ENCODE measurements around the gene MERTK. TPM values are rescaled to one million over a fixed set of nuclear protein-coding genes. Genes with fewer than 3 reads are reported as not detected.

Gene MERTK
- total and polyA plus RNA-seq, 9 donors, result 8.3 to 21.9 (median 13.7) TPM

- TF ChIP-seq EP300 (IDR thresholded peaks at IDR 0.05) (no peak), POLR2A (IDR thresholded peaks at IDR 0.05) (no peak), CTCF (IDR thresholded peaks at IDR 0.05) (no peak)
- 3 to 4% (median 3%) methylated on average over 7 of the region's 7 CpGs for WGBS, 3 donors
- H3K4me3 ChIP-seq, result peak overlapping the region; percentile 94
Observed at GRCh38 chr2:111897630-111897923, 830 bp upstream of the MERTK start.

GRCh38 chr2:111898703-111899514 lies 502 bp downstream of the MERTK start:
- H3K4me1 ChIP-seq (ENCODE audit: insufficient read depth), result peaks cover 1% of the 10 kb centered on the region
- no peak for TF ChIP-seq POLR2A (IDR thresholded peaks at IDR 0.05)
- no peak for TF ChIP-seq CTCF (IDR thresholded peaks at IDR 0.05)
- TF ChIP-seq EP300 (IDR thresholded peaks at IDR 0.05), result no peak
- H3K27ac ChIP-seq, result peak overlapping the region; percentile 74 to 84
- H3K4me3 ChIP-seq, result peak overlapping the region; percentile 94
- 1% methylated on average over 50 to 70 of the region's 70 CpGs for WGBS, 3 donors
- H3K27me3 ChIP-seq, result no peaks in the 10 kb centered on the region
- peak in 2 of 5 donors; percentile 50 to 62 for DNase-seq
- H3K36me3 ChIP-seq, result no peaks in the 10 kb centered on the region
- intact Hi-C loops (cut with DNase I), result loop anchor here (5.0 to 10.0 kb wide), 3 partner anchors 133 to 356 kb away; partner anchors contain the start of gene ZC3H8 (in 1 of the 4)
- no peaks in the 10 kb centered on the region for H3K9me3 ChIP-seq

More at GRCh38 chr2:111897630-111897923, 830 bp upstream of the MERTK start:
- Histone ChIP-seq H3K9me3 (no peaks in the 10 kb centered on the region), H3K27ac (peak overlapping the region; percentile 74 to 84), H3K36me3 (no peaks in the 10 kb centered on the region), H3K27me3 (no peaks in the 10 kb centered on the region), H3K4me1 (ENCODE audit: insufficient read depth) (peaks cover 1% of the 10 kb centered on the region)
- DNase-seq, result no peak
- intact Hi-C loops (cut with DNase I), result loop anchor here (2.0 to 10.0 kb wide), 4 partner anchors 135 to 357 kb away; partner anchors contain the start of gene ZC3H8 (in 1 of the 4)

GRCh38 chr2:111900859-111901258 lies 2.5 kb downstream of the MERTK start:
- peak in 2 of 5 donors; percentile 22 to 44 for DNase-seq
- H3K9me3 ChIP-seq, result no peaks in the 10 kb centered on the region
- no peaks in the 10 kb centered on the region for H3K27me3 ChIP-seq
- H3K27ac ChIP-seq, result no peak overlapping the region
- no peak for TF ChIP-seq EP300 (IDR thresholded peaks at IDR 0.05)
- no peak for TF ChIP-seq POLR2A (IDR thresholded peaks at IDR 0.05)
- peak in 2 of 3 donors; percentile 24 to 32 for TF ChIP-seq CTCF (IDR thresholded peaks at IDR 0.05)
- H3K4me3 ChIP-seq, result no peak overlapping the region
- H3K4me1 ChIP-seq (ENCODE audit: insufficient read depth), result peaks cover 5% of the 10 kb centered on the region
- 7 to 10% (median 8%) methylated on average over 3 of the region's 3 CpGs for WGBS, 3 donors
- intact Hi-C loops (cut with DNase I), result loop anchor here in 2 of 4 donors (5.0 to 10.0 kb wide), 2 partner anchors 54 to 131 kb away; no protein-coding TSS in a partner anchor
- H3K36me3 ChIP-seq, result no peaks in the 10 kb centered on the region

GRCh38 chr2:111903516-111903915 lies 5.1 kb downstream of the MERTK start:
- no peak for TF ChIP-seq CTCF (IDR thresholded peaks at IDR 0.05)
- TF ChIP-seq EP300 (IDR thresholded peaks at IDR 0.05), result no peak
- no peak for TF ChIP-seq POLR2A (IDR thresholded peaks at IDR 0.05)
- Histone ChIP-seq H3K36me3 (no peaks in the 10 kb centered on the region), H3K4me1 (ENCODE audit: insufficient read depth) (peaks cover 11% of the 10 kb centered on the region), H3K27ac (no peak overlapping the region), H3K9me3 (no peaks in the 10 kb centered on the region), H3K27me3 (no peaks in the 10 kb centered on the region), H3K4me3 (no peak overlapping the region)
- intact Hi-C loops (cut with DNase I), result loop anchor here in 2 of 4 donors (5.0 to 10.0 kb wide), 2 partner anchors 51 to 129 kb away; no protein-coding TSS in a partner anchor
- WGBS, 3 donors, result 71 to 86% (median 75%) methylated on average over 3 of the region's 3 CpGs
- DNase-seq, result no peak

All from ovary (tissue), 9 donors.